ENCODE measurements around the gene PIAS2.
"Not testable (repeated sequence)": the region's sequence is repeated elsewhere in the genome, so short reads cannot be mapped to it uniquely, and the experiment has no call there.

The PIAS2 gene

DNA sequence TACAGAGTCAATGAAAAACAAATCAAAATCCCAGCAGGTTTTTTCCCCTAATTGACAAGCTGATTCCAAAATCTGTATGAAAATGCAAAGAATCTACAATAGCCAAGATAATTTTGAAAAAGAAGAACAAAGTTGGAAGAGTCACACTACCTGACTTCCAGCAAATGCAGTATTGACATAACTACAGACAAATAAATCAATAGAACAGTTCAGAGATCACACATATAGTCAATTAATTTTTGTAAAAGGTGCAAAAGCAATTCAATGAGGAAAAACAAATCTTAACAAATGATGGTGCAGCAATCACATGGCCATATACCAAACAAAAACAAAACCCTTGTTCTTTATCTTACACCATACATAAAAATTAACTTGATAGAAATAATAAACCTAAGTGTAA is 85.9 kb downstream of the PIAS2 start:
- DNase-seq = no peak

DNA sequence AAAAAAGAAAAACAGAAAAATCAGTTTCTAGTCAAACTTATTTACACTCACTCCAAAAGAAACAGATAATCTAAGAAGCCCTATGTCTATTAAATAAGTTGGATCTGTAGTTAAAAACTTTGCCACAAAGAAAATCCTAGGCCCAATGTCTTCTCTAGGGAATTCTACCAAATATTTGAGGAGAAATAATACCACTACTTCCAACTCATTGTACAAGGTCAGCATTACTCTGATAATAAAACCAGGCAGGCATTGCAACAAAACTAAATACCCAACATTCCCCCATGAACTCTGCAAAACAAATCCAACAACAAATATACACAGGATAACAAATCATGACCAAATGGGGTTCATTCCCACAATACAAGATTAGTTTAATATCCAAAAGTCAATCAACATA is 86.7 kb downstream of the PIAS2 start:
- DNase-seq = no peak

DNA sequence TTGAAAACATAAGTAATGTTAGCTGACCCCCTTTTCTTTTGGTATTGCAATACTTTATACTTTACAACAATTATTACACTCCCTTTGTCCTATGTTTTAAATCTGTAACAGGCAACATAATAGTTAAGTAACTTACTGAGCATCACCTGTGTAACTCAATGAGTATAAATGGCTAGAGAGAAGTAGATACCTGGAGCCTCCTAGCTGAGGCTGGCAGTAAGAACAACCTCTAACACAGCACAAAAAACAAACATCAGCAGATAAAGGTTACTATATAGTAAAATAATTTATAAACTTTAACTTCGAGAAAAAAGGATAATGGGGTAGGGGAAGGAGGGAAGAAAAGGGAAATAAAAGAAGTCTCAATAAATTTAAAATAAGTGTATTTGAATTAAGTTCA is 87.4 kb downstream of the PIAS2 start:
- DNase-seq = no peak

DNA sequence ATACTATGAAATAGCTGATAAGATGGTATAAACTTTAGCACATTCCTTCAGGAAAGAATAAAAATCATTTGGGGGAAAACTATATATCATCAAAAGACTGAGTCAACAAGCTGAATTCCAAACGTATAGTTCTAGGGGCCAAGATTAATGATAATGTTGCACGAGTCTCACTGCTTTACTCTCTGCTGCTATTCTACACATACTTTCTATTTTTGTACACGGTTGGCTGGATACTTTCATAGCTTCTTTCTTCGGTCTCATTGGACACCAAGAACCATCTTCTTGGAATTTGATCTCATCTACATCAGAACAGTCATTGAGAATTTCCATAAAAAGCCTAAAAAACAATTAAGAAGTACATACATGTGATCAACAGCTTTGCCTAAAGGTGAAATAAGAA is 87.8 kb downstream of the PIAS2 start:
- no peak for DNase-seq

DNA sequence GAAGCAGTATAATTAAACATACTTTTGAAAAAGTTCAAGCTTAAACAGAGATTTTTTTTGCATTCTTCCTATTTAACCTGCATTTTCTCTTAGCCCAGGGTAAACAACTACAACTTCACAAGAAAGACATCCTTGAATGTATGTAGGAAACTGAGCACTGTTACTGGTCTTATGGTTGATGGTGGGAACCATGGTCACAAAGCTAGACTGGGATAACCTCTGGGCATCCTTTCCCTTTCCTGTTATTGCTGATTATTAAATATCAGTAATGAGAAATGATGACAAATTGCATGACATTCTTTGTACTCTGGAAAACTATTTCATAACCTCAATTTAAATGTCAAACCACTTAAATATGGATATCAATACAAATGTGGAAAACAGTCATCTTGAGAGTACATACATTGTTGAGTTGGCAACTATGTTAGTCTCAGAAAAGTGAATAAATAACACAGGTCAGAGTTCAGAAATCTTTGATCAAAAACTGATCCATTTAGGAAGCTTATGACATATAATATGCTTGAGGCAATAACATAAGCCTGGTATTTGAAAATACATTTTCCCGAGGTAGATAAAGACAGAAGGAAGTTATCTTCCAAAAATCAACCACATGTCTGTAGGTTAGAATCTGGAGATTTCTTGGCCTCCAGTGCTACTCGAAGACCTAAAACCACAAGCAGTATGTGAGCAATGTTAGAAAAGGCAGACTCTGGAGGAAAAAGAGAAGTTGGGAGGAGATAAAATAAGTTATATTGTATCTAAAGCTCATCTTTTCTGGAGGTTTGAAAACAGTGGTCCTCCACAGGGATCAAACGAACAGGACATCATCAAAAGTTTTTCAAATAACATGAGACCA is 95.2 kb downstream of the PIAS2 start:
- no peak for DNase-seq

DNA sequence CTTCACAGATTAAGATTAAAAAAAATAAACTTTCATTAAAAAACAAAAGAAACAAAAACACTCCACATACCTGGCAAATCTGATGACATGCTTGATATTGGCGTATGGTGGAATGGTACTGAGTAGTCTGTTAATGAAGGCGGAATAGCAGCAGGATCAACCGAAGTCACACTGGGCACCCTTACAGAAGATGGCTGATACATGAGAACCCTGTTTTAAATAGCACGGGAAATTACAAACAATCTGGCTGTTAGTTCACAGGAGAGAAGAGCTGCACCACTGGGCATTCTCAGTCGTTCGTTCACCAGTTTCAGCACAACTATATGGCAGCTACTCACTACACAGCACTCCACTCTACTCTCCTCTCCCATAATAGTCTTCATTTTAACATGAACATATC is 96.4 kb downstream of the PIAS2 start:
- no peak for DNase-seq

DNA sequence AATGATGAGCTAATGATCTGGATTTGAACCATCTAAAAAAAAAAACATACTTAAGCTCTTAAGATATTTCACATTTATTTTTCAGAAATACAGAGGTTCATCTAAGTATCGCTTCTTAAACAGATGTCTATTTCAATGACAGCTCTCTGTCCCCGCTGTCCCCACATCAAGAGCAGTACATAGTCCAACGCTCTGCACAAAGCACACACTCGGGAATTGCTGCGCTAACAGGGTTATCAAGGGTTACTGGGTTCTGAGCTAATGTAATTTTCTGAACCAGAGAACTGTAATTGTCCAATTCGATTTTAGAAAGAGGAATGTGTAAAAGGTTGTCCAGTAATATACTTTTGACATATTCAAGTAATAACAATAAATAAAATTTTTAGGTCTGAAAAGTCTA is 101.6 kb downstream of the PIAS2 start:
- DNase-seq = no peak

DNA sequence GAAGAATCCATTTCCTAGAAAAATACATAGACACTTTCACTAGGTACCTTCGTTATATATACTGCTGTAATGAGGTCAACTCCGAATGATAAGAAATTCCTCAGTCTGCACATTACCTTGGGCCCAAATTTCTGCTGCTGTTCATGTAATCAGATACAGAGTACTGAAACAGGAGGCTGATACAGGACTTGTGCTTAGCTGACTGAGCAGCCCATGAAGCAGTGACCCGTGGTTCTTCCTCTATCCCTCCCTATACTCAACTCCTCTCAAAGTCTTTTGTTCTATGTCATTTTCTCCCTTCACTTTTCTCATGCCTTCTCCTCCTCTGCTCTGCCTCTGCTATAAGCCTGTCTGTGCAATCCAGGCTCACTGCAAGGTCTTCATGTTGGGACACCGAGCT is 102.9 kb downstream of the PIAS2 start:
- DNase-seq = no peak

DNA sequence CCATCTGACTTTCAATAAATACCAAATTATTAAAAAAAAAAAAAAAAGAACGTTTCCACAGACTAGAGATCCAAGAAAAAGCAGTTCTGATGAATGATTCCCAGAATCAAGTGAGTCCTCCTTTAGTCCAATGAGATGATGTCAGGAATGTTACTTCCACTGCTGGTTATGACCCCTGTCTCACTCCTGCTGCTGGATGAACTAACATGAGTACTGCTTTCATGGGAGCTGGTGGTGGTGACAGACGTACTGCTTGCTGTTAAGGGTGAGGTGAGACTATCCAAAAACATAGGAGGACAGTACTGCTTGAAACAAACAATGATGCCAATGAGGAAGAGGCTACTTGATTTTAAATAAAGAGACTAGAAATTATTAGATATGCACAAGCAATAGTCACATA is 105.0 kb downstream of the PIAS2 start:
- DNase-seq = no peak

DNA sequence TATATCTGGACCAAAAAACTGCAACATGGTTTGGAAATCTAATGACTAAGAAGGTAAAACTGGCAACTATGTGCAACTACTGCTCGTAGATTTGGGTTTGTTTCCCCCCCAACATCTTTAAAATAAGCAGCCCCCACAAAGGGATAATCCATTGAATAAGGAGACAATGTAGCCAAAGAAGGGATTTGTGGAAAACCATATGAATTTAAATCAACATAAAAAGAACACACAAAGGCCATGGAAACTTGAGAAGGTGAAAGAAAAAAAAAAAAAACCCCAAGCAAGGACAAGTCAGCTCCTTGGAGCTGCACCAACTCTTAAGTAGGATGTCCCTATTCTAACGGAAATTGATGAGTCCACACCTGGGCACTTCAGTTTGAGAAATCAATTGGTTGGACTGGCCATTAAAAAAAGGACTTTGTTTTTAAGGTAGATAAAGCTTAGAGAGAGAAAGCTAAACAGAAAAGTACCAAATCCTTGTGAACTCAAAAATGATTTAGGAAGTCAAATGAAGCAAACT is 106.8 kb downstream of the PIAS2 start:
- DNase-seq = no peak

DNA sequence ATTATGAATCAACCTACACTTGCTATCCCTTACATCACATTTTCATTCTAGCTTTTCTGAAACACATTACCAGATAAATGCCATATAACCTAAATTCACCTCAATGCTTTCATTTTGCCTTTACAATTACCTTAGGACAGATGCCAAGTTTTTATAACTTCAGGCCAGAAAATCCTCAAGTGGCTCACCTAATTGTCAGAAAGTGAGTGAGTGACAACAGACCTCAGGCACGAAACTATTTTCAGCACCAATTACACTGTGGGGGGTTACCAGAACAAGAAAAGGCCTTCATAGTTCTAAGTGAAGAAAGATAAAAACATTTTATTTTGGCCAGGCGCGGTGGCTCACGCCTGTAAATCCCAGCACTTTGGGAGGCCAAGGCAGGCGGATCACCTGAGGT is 108.2 kb downstream of the PIAS2 start:
- no peak for DNase-seq

DNA sequence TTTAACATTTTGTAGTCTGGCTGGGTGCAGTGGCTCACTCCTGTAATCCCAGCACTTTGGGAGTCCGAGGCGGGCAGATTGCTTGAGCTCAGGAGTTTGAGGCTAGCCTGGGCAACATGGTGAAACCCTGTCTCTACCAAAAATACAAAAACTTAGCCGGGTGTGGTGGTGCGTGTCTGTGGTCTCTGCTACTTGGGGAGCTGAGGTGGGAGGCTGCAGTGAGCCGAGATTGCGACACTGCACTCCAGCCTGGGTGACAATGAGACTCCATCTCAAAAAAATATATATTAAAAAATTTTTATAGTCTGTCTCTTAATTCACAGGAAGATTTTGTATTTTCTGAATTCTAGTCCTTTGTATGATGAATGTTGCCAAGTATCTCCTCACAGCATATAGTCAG is 121.4 kb downstream of the PIAS2 start:
- not testable (repeated sequence) for DNase-seq

DNA sequence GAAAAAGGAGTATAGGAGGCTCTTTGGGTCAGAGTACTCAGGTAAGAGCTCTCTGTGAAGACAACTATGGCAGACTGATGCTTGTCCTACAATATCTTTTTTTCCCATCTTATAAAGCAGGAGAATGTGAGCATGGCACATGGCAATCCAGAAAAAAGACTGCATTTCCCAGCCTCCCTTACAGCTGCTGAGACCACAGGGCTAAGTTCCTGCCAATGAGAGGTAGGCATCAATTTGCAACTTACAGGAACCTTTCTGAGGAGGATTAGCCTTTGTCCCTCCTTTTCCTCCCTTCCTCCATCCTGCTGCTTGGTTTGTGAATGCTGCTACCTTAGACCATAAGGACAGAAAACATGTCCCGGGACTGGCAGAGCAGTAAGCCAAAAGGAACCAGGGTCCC is 122.7 kb downstream of the PIAS2 start:
- DNase-seq = no peak

DNA sequence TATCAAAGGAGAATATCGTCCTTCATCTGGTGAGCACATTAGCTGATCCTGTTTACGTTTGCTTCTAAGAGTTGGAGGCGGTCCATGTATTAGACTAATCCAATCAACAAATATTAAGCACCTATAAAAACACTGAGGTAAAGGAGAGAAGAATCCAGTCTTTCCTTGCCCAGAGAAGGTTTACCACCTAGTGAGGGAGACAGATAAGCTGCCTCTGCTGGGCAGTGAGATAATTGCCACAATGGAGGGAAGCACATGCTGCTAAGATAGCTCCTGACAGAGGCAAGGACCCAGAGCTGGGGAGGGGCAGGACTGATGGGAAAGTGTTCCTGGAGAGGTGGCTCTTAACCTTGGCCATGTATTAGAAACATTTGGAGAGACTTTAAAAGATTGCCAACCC is 123.7 kb downstream of the PIAS2 start:
- DNase-seq = no peak

DNA sequence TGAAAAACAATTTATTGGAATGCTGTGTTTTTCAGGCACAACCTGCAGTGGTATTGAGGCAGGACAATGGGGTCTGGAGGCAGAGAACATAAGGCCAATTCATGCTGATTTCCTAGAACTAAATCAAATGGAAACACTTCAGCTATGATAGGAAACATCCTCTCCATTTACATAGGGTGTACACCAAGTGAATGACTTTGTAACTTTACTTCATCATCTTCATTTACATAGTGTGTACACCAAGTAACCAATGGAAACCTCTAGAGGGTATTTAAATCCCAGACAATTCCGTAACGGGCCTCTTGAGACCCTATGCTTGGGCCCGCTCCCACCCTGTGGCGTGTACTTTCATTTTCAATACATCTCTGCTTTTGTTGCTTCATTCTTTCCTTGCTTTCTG is 128.2 kb downstream of the PIAS2 start:
- no peak for DNase-seq

DNA sequence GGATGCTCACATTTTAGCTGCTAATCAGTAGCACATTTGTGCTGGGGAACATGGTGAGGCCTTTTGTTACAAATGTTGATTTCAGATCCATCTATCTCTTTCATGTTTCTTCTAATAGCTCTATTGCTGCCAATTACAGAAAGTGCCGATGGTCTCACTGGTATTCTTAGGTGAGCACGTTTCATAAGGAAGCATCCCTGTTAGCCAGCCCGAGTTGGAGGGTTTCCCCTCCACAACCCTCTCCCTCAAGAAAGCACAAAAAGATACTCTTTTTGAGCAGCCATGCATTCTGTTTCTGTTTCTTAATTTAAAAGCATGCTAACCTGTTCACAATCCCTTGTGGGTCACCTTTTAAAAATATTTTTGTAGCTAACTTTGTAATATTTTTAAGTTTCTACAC is 129.6 kb downstream of the PIAS2 start:
- no peak for DNase-seq

DNA sequence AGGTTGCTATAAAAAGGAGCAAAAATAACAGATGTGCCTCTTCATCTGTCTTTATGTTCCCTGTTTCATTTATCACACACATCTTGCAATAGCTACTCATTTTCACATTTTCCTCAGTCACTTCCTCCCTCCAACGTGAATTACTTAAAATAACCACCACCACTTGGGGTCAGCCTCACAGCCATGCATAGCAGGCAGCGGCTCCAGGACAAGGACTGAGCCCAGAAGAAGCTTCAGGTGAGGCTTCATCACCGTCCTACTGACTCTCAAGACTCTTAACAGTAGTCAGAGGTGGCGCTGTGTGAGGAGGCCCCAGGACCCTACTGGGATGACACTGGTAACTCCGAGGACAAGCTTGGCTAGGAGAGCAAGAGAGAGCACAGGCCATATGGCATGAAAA is 144.9 kb downstream of the PIAS2 start:
- no peak for DNase-seq

DNA sequence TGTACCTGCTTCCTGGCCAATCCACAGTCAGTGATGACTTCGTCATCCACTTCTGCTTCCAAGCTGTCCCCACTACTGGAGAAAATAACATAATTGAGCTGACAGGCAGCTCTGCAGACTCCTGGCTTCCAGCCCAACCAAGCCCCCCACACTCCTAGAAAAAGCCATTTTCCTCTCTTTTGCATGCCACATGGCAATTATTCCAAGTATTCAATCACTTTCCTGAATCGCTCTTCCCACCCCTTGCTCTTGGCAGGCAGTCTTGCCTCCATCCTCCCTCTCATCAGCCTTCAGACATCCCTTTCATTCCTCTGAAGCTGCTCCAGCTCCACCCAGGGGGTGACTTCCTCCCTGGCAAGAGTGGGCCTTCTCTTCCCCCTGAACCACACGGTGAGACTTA is 146.2 kb downstream of the PIAS2 start:
- DNase-seq = no peak

DNA sequence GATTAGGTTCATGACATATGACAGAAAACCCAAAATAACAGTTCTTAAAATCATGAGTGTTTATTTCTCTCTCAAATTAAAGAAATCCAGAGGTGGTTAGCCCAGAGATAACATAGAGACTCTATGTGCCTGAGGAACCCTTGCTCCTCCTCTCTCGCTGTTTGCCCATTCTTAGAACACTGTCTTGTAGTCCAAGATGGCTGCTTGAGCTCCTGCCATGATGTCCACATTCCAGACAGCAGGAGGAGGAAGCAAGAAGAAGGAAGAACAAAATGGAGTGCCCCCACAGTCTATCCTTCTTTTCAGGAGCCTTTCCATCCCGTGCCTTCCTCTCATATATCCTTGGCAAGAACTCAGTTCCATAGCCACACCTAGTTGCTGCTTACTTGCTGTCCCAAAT is 146.6 kb downstream of the PIAS2 start:
- DNase-seq = no peak

DNA sequence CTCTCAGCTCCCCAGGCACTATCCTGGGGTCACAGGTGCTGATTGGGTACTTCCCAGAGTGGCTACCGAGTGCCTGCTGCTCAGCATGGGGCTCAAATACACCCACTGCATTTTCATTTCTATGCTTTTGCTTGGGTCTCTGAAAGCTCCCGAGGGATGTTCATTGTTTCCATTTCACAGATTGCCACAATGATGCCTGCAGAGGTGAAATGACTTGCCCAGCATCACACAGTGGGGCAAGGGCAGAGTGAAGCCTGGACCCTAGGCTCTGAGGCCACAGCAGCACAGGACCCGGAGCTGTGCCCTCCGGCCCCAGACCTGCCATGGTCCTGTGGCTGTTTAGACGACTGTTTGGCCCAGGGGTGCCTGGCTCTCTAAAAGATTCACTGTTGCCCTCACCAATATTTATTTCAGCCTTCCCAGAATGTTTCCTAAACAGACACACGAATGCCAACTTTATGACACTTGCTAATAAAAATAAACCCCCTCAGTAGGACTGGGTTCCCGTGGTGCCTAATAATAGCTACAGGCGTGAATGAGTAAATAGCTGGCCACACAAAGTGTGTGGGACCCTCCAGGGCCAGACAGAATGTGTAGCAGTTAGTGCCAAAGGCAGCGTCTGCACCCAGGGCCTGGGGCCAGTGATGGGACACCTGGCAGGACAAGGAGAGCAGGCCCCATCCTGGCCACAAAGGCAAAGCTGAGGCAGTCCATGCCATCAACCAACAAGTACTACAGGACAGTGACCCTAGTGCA is 149.0 kb downstream of the PIAS2 start:
- DNase-seq = no peak

DNA sequence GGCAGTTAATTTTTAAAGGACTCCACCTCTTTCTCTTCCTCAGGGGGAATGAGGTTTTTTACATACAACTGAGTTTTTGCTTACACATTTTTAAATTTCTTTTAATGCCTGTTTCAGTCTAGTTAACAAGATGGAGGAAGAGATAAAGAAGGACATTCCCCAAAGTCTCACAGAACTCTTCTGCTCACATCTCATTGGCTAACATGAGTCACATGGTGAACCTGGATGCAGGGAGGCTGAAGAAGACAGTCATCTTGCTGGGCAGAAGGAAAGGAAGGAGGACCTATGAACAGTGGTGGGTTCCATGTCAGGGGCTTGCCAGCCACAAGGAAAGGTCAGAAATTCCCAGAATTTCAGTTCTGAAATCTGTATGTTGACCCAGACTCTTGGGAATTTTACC is 150.1 kb downstream of the PIAS2 start:
- DNase-seq = no peak

DNA sequence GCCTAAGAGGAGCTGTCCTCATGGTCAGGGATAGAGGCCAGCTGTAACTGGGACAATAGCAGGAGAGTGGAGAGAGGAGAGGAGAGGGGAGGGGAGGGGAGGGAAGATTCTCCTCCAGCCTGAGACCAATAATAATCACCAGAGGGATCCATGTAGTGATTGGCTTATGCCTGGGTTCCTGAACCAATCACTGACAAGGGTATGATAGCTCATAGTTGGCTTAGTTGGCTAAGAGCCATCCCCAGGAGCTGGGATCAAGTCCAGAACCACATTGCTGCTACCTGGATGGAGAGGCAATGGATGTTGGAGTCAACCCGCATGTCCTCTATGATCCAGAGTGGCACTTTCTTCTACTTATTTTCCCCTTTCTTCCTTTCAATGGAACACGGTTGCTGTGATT is 152.7 kb downstream of the PIAS2 start:
- no peak for DNase-seq

DNA sequence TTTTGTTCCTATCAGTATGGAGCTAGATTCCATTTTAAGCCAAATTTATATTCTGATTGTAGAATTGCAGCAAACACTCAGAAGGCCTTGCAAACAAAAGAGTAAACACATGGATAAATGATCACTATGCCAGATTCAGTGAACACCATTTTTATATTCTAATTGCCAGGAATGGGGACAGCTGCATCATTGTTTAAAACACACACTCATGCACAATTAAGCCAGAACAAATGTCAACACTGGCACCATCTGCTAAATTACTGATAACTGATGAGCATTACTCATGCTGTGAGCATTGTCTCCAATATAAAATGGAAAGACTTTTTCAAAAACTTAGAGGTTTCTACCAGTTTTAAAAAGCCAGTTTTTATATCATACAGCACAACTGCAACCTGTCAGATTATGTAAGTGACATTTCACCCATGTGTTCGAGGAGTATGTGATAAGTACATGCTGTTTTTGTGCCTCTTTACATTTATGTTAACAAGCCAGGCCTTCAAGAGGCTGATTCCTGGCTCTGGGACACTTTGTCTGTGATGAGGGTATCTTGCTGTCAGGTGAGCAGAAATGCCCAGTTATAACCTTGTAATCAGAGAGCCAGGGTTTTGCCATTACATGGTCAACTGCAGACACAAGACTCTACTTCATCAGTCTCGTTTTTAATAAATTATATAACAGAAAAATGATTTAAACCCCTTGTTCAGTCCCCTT is 156.1 kb downstream of the PIAS2 start:
- no peak for DNase-seq

DNA sequence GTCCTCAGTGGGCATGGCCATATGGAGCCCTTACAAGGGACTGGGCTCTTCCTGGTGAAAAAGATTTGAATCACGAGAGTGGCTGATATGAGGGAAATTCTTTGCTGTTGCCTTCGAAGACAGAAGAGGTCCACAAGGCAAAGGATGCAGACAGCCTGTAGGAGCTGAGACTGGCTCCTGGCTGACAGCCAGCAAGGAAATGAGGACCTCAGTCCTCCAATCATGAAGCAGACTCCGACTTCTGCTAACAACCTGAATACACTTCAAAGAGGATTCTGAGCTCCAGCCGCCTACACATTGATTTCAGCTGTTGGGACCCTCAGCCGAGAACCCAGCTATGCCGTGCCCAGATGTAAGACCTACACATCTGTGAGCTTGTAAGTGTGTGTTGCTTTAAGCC is 157.4 kb downstream of the PIAS2 start:
- no peak for DNase-seq

Measured in CD4-positive, alpha-beta T cell treated with Interleukin-4 for 4 hours (primary cell).